ENCODE results near the gene DGKI.

The DGKI gene

GRCh38 chr7:137818036-137818435 lies 28.7 kb downstream of the DGKI start:
- Histone ChIP-seq H3K4ac (ENCODE audit: low read length) (no peak overlapping the region), H3K36me3 (replicated peaks in 1 of 2; ENCODE audit: control insufficient read depth in 2 of 2, insufficient read depth in 2 of 2, low read length in 2 of 2) (no peaks in the 10 kb centered on the region), H3K23ac (ENCODE audit: low read depth, low read length, poor library complexity) (no peak overlapping the region), H2BK120ac (ENCODE audit: low read depth, low read length) (no peak overlapping the region), H3K4me1 (ENCODE audit: control insufficient read depth in 2 of 2, insufficient read depth in 1 of 2, low read depth in 1 of 2, low read length in 2 of 2) (peaks cover 17 to 26% of the 10 kb centered on the region in 2 donors), H3K9me3 (replicated peaks in 1 of 2; ENCODE audit: control insufficient read depth in 2 of 2, insufficient read depth in 1 of 2, low read depth in 1 of 2, low read length in 2 of 2) (no peaks in the 10 kb centered on the region), H2BK12ac (ENCODE audit: low read length) (no peak overlapping the region), H4K8ac (ENCODE audit: low read depth, low read length) (no peak overlapping the region), H3K14ac (ENCODE audit: low read length) (no peak overlapping the region), H2AK5ac (ENCODE audit: low read depth, low read length) (no peak overlapping the region), H3K4me3 (ENCODE audit: low read length in 2 of 2) (no peak overlapping the region), H3K27me3 (ENCODE audit: control insufficient read depth in 3 of 3, insufficient read depth in 3 of 3, low read depth in 1 of 3, low read length in 3 of 3) (no peaks in the 10 kb centered on the region), H4K91ac (ENCODE audit: low read depth, low read length, poor library complexity) (no peak overlapping the region), H3K79me1 (ENCODE audit: low read depth, low read length) (no peaks in the 10 kb centered on the region), H3K9ac (ENCODE audit: low read depth, low read length, poor library complexity) (no peak overlapping the region), H3K4me2 (ENCODE audit: insufficient read depth, low read length, poor library complexity, severe bottlenecking) (no peak overlapping the region), H3K27ac (replicated peaks; ENCODE audit: low read length) (no peak overlapping the region), H2BK5ac (ENCODE audit: low read length) (no peak overlapping the region), H3K18ac (ENCODE audit: low read length) (no peak overlapping the region), H2BK15ac (ENCODE audit: low read length) (no peak overlapping the region), H2AFZ (ENCODE audit: low read length) (no peak overlapping the region)
- no peak for DNase-seq (ENCODE audit: low spot score)
- WGBS, 2 donors (ENCODE audit: extremely low coverage in 2 of 2, insufficient read length in 2 of 2, insufficient replicate concordance in 1 of 2), result no CpG with 5 or more reads among the region's 2 CpGs

- no peak overlapping the region for H3K27ac ChIP-seq (replicated peaks; ENCODE audit: low read length)
- no peak overlapping the region for H2AK5ac ChIP-seq (ENCODE audit: low read depth, low read length)
- no peak overlapping the region for H2BK5ac ChIP-seq (ENCODE audit: low read length)
- no peaks in the 10 kb centered on the region for H3K9me3 ChIP-seq (replicated peaks in 1 of 2; ENCODE audit: control insufficient read depth in 2 of 2, insufficient read depth in 1 of 2, low read depth in 1 of 2, low read length in 2 of 2)
- H4K8ac ChIP-seq (ENCODE audit: low read depth, low read length), result no peak overlapping the region
- no peak overlapping the region for H3K4ac ChIP-seq (ENCODE audit: low read length)
- H3K36me3 ChIP-seq (replicated peaks in 1 of 2; ENCODE audit: control insufficient read depth in 2 of 2, insufficient read depth in 2 of 2, low read length in 2 of 2), result no peaks in the 10 kb centered on the region
- peaks cover 17 to 24% of the 10 kb centered on the region in 2 donors for H3K4me1 ChIP-seq (ENCODE audit: control insufficient read depth in 2 of 2, insufficient read depth in 1 of 2, low read depth in 1 of 2, low read length in 2 of 2)
- no peaks in the 10 kb centered on the region for H3K79me1 ChIP-seq (ENCODE audit: low read depth, low read length)
- WGBS, 2 donors (ENCODE audit: extremely low coverage in 2 of 2, insufficient read length in 2 of 2, insufficient replicate concordance in 1 of 2), result no CpG with 5 or more reads among the region's 5 CpGs
- H3K18ac ChIP-seq (ENCODE audit: low read length), result no peak overlapping the region
- no peak overlapping the region for H3K9ac ChIP-seq (ENCODE audit: low read depth, low read length, poor library complexity)
- H2AFZ ChIP-seq (ENCODE audit: low read length), result peak overlapping the region; percentile 26
- no peak overlapping the region for H4K91ac ChIP-seq (ENCODE audit: low read depth, low read length, poor library complexity)
- no peak overlapping the region for H3K14ac ChIP-seq (ENCODE audit: low read length)
- H3K23ac ChIP-seq (ENCODE audit: low read depth, low read length, poor library complexity), result no peak overlapping the region
- no peak overlapping the region for H3K4me3 ChIP-seq (ENCODE audit: low read length in 2 of 2)
- H2BK120ac ChIP-seq (ENCODE audit: low read depth, low read length), result no peak overlapping the region
- no peaks in the 10 kb centered on the region for H3K27me3 ChIP-seq (ENCODE audit: control insufficient read depth in 3 of 3, insufficient read depth in 3 of 3, low read depth in 1 of 3, low read length in 3 of 3)
- no peak overlapping the region for H3K4me2 ChIP-seq (ENCODE audit: insufficient read depth, low read length, poor library complexity, severe bottlenecking)
- no peak overlapping the region for H2BK12ac ChIP-seq (ENCODE audit: low read length)
- no peak overlapping the region for H2BK15ac ChIP-seq (ENCODE audit: low read length)
- DNase-seq (ENCODE audit: low spot score), result no peak
These were observed 30.0 kb downstream of the DGKI start for GRCh38 chr7:137816696-137817320.

GRCh38 chr7:137813541-137813940 lies 33.2 kb downstream of the DGKI start:
- Histone ChIP-seq H3K4me3 (ENCODE audit: low read length in 2 of 2) (no peak overlapping the region), H2BK12ac (ENCODE audit: low read length) (no peak overlapping the region), H3K4me2 (ENCODE audit: insufficient read depth, low read length, poor library complexity, severe bottlenecking) (no peak overlapping the region), H3K27ac (replicated peaks; ENCODE audit: low read length) (no peak overlapping the region), H3K23ac (ENCODE audit: low read depth, low read length, poor library complexity) (no peak overlapping the region), H3K4me1 (ENCODE audit: control insufficient read depth in 2 of 2, insufficient read depth in 1 of 2, low read depth in 1 of 2, low read length in 2 of 2) (peaks cover 3 to 7% of the 10 kb centered on the region in 2 donors), H2AK5ac (ENCODE audit: low read depth, low read length) (no peak overlapping the region), H4K91ac (ENCODE audit: low read depth, low read length, poor library complexity) (no peak overlapping the region), H3K9me3 (replicated peaks in 1 of 2; ENCODE audit: control insufficient read depth in 2 of 2, insufficient read depth in 1 of 2, low read depth in 1 of 2, low read length in 2 of 2) (no peaks in the 10 kb centered on the region), H3K27me3 (ENCODE audit: control insufficient read depth in 3 of 3, insufficient read depth in 3 of 3, low read depth in 1 of 3, low read length in 3 of 3) (no peaks in the 10 kb centered on the region), H3K36me3 (replicated peaks in 1 of 2; ENCODE audit: control insufficient read depth in 2 of 2, insufficient read depth in 2 of 2, low read length in 2 of 2) (no peaks in the 10 kb centered on the region), H2BK15ac (ENCODE audit: low read length) (no peak overlapping the region), H3K9ac (ENCODE audit: low read depth, low read length, poor library complexity) (no peak overlapping the region), H2BK120ac (ENCODE audit: low read depth, low read length) (no peak overlapping the region), H3K14ac (ENCODE audit: low read length) (no peak overlapping the region), H3K79me1 (ENCODE audit: low read depth, low read length) (no peaks in the 10 kb centered on the region), H3K4ac (ENCODE audit: low read length) (no peak overlapping the region), H2BK5ac (ENCODE audit: low read length) (no peak overlapping the region), H2AFZ (ENCODE audit: low read length) (no peak overlapping the region), H4K8ac (ENCODE audit: low read depth, low read length) (no peak overlapping the region), H3K18ac (ENCODE audit: low read length) (no peak overlapping the region)
- no peak for DNase-seq (ENCODE audit: low spot score)
- WGBS, 2 donors (ENCODE audit: extremely low coverage in 2 of 2, insufficient read length in 2 of 2, insufficient replicate concordance in 1 of 2), result no CpG with 5 or more reads among the region's 1 CpG

GRCh38 chr7:137810248-137810647 lies 36.5 kb downstream of the DGKI start:
- no peak overlapping the region for H2BK120ac ChIP-seq (ENCODE audit: low read depth, low read length)
- H3K27me3 ChIP-seq (ENCODE audit: control insufficient read depth in 3 of 3, insufficient read depth in 3 of 3, low read depth in 1 of 3, low read length in 3 of 3), result no peaks in the 10 kb centered on the region
- H2BK15ac ChIP-seq (ENCODE audit: low read length), result no peak overlapping the region
- H3K14ac ChIP-seq (ENCODE audit: low read length), result no peak overlapping the region
- H3K9me3 ChIP-seq (replicated peaks in 1 of 2; ENCODE audit: control insufficient read depth in 2 of 2, insufficient read depth in 1 of 2, low read depth in 1 of 2, low read length in 2 of 2), result no peaks in the 10 kb centered on the region
- H3K23ac ChIP-seq (ENCODE audit: low read depth, low read length, poor library complexity), result no peak overlapping the region
- H3K27ac ChIP-seq (replicated peaks; ENCODE audit: low read length), result no peak overlapping the region
- no peak overlapping the region for H4K91ac ChIP-seq (ENCODE audit: low read depth, low read length, poor library complexity)
- H3K18ac ChIP-seq (ENCODE audit: low read length), result no peak overlapping the region
- no peak overlapping the region for H2AFZ ChIP-seq (ENCODE audit: low read length)
- H2BK5ac ChIP-seq (ENCODE audit: low read length), result no peak overlapping the region
- no peak overlapping the region for H3K4me2 ChIP-seq (ENCODE audit: insufficient read depth, low read length, poor library complexity, severe bottlenecking)
- H2AK5ac ChIP-seq (ENCODE audit: low read depth, low read length), result no peak overlapping the region
- no peak overlapping the region for H3K4ac ChIP-seq (ENCODE audit: low read length)
- H3K36me3 ChIP-seq (replicated peaks in 1 of 2; ENCODE audit: control insufficient read depth in 2 of 2, insufficient read depth in 2 of 2, low read length in 2 of 2), result no peaks in the 10 kb centered on the region
- no peak overlapping the region for H2BK12ac ChIP-seq (ENCODE audit: low read length)
- no peak overlapping the region for H4K8ac ChIP-seq (ENCODE audit: low read depth, low read length)
- no CpG with 5 or more reads among the region's 2 CpGs for whole genome bisulfite sequencing, 2 donors (ENCODE audit: extremely low coverage in 2 of 2, insufficient read length in 2 of 2, insufficient replicate concordance in 1 of 2)
- H3K9ac ChIP-seq (ENCODE audit: low read depth, low read length, poor library complexity), result no peak overlapping the region
- no peak for DNase-seq (ENCODE audit: low spot score)
- H3K4me3 ChIP-seq (ENCODE audit: low read length in 2 of 2), result no peak overlapping the region
- no peaks in the 10 kb centered on the region for H3K79me1 ChIP-seq (ENCODE audit: low read depth, low read length)
- peaks cover 2 to 6% of the 10 kb centered on the region in 2 donors for H3K4me1 ChIP-seq (ENCODE audit: control insufficient read depth in 2 of 2, insufficient read depth in 1 of 2, low read depth in 1 of 2, low read length in 2 of 2)

Measured in neuronal stem cell (in vitro differentiated cells).